Measurements from ENCODE around the gene CCDC85C. TPM values are rescaled to one million over a fixed set of nuclear protein-coding genes. Genes with fewer than 3 reads are reported as not detected.

The CCDC85C gene
- total RNA-seq, 1 experiment from 2014 or later, result 42.3 TPM

GRCh38 chr14:99522934-99523703 lies 80.9 kb downstream of the CCDC85C start:
- TF ChIP-seq EZH2phosphoT487 (IDR thresholded peaks at IDR 0.05; ENCODE audit: borderline replicate concordance), result no peak
- peaks cover 7% of the 10 kb centered on the region; the same call in 1 of the 2 replicates for H3K79me2 ChIP-seq (ENCODE audit: insufficient read depth, low read length)
- intact Hi-C loops (cut with micrococcal nuclease), result loop anchor here (10.0 kb wide), 1 partner anchor 422 kb away; no protein-coding TSS in a partner anchor
- no peaks in the 10 kb centered on the region for H3K9me3 ChIP-seq (ENCODE audit: control insufficient read depth in 1 of 2, insufficient read depth in 1 of 2, low read depth in 1 of 2, low read length in 2 of 2)
- ChIA-PET POLR2A (no interaction called here), RAD21 (ENCODE audit: low non-redundant PET in 1 of 2, low total read pairs in 2 of 2, uncharacterized antibody in 2 of 2, unreplicated experiment in 2 of 2) (interaction anchor here in 1 of 2 experiments (0.5 kb wide), 1 partner anchor 105 kb away, joined by 4 read pairs; no protein-coding TSS in a partner anchor), CTCF (no interaction called here)
- no peak for DNase-seq (ENCODE audit: low read depth, low spot score)
- H3K9me2 ChIP-seq (ENCODE audit: insufficient read depth), result no peaks in the 10 kb centered on the region
- ATAC-seq, result no peak
- no TSS peak for BruUV-seq (replicated peaks)
- H3K27me3 ChIP-seq (ENCODE audit: insufficient read depth, low read length), result no peaks in the 10 kb centered on the region
- H3K4me1 ChIP-seq (ENCODE audit: control insufficient read depth in 1 of 2, insufficient read depth in 2 of 2, low read length in 2 of 2), result peaks cover 0 to 6% of the 10 kb centered on the region in 2 experiments; a peak in 2 of 4 replicates
- no peak overlapping the region for H3K27ac ChIP-seq (ENCODE audit: low read depth, low read length)
- no peak overlapping the region for H3K9ac ChIP-seq (ENCODE audit: low read length)
- H4K20me1 ChIP-seq (ENCODE audit: insufficient read depth), result no peaks in the 10 kb centered on the region
- H3K36me3 ChIP-seq (ENCODE audit: control insufficient read depth in 1 of 2, insufficient read depth in 2 of 2, low read length in 2 of 2), result no peaks in the 10 kb centered on the region
- H2AFZ ChIP-seq (ENCODE audit: low read depth, low read length, poor library complexity, severe bottlenecking), result no peak overlapping the region
- H3K4me3 ChIP-seq (replicated peaks in 1 of 2; ENCODE audit: low read depth in 1 of 2, low read length in 2 of 2), result no peak overlapping the region
- no peak overlapping the region for H3K4me2 ChIP-seq (ENCODE audit: low read length)

GRCh38 chr14:99522457-99522891 lies 81.5 kb downstream of the CCDC85C start:
- no peak for ATAC-seq
- Histone ChIP-seq H3K4me2 (ENCODE audit: low read length) (no peak overlapping the region), H3K27me3 (ENCODE audit: insufficient read depth, low read length) (no peaks in the 10 kb centered on the region), H3K9me2 (ENCODE audit: insufficient read depth) (no peaks in the 10 kb centered on the region), H3K4me3 (replicated peaks in 1 of 2; ENCODE audit: low read depth in 1 of 2, low read length in 2 of 2) (no peak overlapping the region), H3K9ac (ENCODE audit: low read length) (no peak overlapping the region), H3K9me3 (ENCODE audit: control insufficient read depth in 1 of 2, insufficient read depth in 1 of 2, low read depth in 1 of 2, low read length in 2 of 2) (no peaks in the 10 kb centered on the region), H4K20me1 (ENCODE audit: insufficient read depth) (no peaks in the 10 kb centered on the region), H3K27ac (ENCODE audit: low read depth, low read length) (no peak overlapping the region), H3K36me3 (ENCODE audit: control insufficient read depth in 1 of 2, insufficient read depth in 2 of 2, low read length in 2 of 2) (no peaks in the 10 kb centered on the region), H2AFZ (ENCODE audit: low read depth, low read length, poor library complexity, severe bottlenecking) (no peak overlapping the region), H3K79me2 (ENCODE audit: insufficient read depth, low read length) (peaks cover 7% of the 10 kb centered on the region; the same call in 1 of the 2 replicates), H3K4me1 (ENCODE audit: control insufficient read depth in 1 of 2, insufficient read depth in 2 of 2, low read length in 2 of 2) (peaks cover 0 to 6% of the 10 kb centered on the region in 2 experiments; a peak in 2 of 4 replicates)
- ChIA-PET CTCF (interaction anchor here (1.2 kb wide), 1 partner anchor 162 kb away, joined by 3 read pairs; the partner anchor contains the start of gene CYP46A1), POLR2A (no interaction called here), RAD21 (ENCODE audit: low non-redundant PET in 1 of 2, low total read pairs in 2 of 2, uncharacterized antibody in 2 of 2, unreplicated experiment in 2 of 2) (no interaction called here)
- TF ChIP-seq RAD21 (IDR thresholded peaks at IDR 0.05; ENCODE audit: low read depth), result no peak
- no peak for TF ChIP-seq REST (IDR thresholded peaks at IDR 0.05; ENCODE audit: low read depth)
- no peak for TF ChIP-seq SIN3A (IDR thresholded peaks at IDR 0.05; ENCODE audit: low read depth)
- TF ChIP-seq SRF (IDR thresholded peaks at IDR 0.05; ENCODE audit: low read depth), result no peak
- no peak for TF ChIP-seq JUND (IDR thresholded peaks at IDR 0.05)
- TF ChIP-seq CBX3 (IDR thresholded peaks at IDR 0.05; ENCODE audit: low read depth), result no peak
- TF ChIP-seq TCF7L2 (IDR thresholded peaks at IDR 0.05; ENCODE audit: borderline replicate concordance, extremely low read depth, insufficient read depth, insufficient read length), result no peak
- no peak for TF ChIP-seq EZH2 (IDR thresholded peaks at IDR 0.05)
- no peak for TF ChIP-seq POLR2AphosphoS5 (IDR thresholded peaks at IDR 0.05; ENCODE audit: low read depth, low read length)
- TF ChIP-seq CEBPB (IDR thresholded peaks at IDR 0.05; ENCODE audit: low read depth), result no peak
- TF ChIP-seq ATF3 (IDR thresholded peaks at IDR 0.05), result no peak
- TF ChIP-seq EGR1 (IDR thresholded peaks at IDR 0.05; ENCODE audit: low read depth), result no peak
- no peak for TF ChIP-seq MAX (IDR thresholded peaks at IDR 0.05)
- no peak for TF ChIP-seq YY1 (IDR thresholded peaks at IDR 0.05; ENCODE audit: extremely low read depth, insufficient replicate concordance, low read depth, low read length)
- no TSS peak for BruUV-seq (replicated peaks)
- intact Hi-C loops (cut with micrococcal nuclease), result loop anchor here (10.0 kb wide), 1 partner anchor 422 kb away; no protein-coding TSS in a partner anchor
- no peak for DNase-seq (ENCODE audit: low read depth, low spot score)

Measured in HCT116 (cell line).